HG02623 (cell line): ENCODE data around the gene ZNF816.
A peak's percentile ranks its signal among the peaks of the same experiment; 100 is the strongest.
"Not testable (repeated sequence)": the region's sequence is repeated elsewhere in the genome, so short reads cannot be mapped to it uniquely, and the experiment has no call there.

ENCODE experiments used
- ATAC-seq: cut with Tn5 transposase; IDR thresholded peaks from one replicate; pipeline ENCODE4 v1.9.1; 2021; ENCODE audit warnings: moderate library complexity; ENCODE audit not compliant: unreplicated experiment

ZNF816 gene

GRCh38 chr19:52961981-52962380 is 700 bp downstream of the ZNF816 start:
- no peak for ATAC-seq

GRCh38 chr19:52959613-52960295 is 2.9 kb downstream of the ZNF816 start:
- no peak for ATAC-seq

DNA sequence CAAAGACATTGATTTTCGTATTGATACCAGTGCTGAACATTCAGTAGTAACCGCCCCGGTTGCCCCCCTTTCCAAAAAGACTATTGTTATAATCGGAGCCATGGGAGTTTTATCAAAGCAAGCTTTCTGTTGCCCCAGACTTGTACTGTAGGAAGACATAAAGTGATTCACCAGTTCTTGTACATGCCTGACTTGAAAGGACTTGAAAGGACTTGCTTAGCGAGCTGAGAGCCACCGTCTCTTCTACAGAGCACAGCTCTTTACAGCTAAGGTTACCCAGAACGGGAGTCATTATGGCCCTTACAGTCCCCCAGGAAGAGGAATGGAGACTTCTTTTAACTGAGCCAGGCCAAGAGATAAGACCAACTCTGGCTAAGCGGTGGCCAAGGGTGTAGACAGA is 5.1 kb downstream of the ZNF816 start:
- ATAC-seq: no peak

- no peak for ATAC-seq
Observed at GRCh38 chr19:52956917-52957316, 5.8 kb downstream of the ZNF816 start.

GRCh38 chr19:52949422-52949821 is 13.3 kb downstream of the ZNF816 start:
- no peak for ATAC-seq

DNA sequence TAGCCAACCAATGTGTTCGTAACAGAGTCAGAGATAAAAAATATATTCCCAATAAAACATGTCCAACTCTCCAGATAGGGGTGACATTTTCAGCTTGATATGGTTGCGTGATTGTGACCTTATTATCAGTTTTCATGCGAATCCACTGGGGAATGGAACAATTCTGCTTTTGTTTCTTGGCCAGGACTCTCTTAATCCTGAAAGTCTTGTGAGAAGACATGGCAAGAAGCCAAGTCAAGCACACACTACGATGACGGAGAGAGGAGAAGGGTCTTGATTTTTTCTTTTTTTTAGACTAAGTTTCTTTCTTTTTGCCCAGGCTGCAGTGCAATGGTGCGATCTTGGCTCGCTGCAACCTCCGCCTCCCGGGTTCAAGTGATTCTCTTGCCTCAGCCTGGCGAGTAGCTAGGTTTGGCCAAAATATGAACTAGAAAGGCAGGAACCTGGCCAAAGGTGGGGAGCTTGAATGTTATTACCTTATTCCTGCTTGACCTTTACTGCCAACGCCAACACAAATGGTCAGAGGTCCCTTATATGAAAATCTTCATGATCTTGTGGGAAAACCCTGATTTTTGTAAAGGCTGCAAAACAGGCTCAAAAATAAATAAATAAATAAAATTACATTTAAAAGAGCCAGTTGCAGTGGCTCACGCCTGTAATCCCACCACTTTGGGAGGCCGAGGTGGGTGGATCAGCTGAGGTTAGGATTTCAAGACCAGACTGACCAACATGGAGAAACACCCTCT is 14.5 kb downstream of the ZNF816 start:
- no peak for ATAC-seq

- ATAC-seq: no peak
Observed at GRCh38 chr19:52946322-52947310, 16.1 kb downstream of the ZNF816 start.

DNA sequence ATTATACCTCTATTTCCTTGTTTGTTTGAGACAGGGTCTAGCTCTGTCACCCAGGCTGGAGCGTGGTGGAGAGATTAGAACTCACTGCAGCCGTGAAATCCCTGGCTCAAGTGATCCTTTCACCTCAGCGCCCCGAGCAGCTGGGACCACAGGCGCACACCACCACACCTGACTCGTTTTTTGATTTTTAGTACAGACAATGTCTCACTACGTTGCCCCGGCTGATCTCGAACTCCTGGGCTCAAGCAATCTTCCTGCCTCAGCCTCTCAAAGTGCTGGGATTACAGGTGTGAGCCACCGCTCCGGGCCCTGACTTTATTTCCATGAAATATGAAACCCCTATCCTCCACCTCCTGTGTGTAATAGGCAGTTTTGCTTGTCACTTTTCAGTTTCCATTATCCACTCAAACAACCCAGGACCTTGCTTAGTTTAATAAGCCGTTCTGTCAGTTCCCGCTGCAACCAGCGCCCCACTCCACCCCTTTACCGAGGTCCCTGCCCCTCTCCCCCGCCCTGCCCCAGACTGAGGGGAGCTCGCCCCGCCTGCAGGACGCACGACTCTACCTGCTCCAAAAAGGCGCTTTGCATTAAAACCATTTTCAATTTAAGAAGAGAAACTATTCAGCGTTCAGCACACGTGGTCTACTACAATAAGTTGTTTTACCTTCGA is 16.9 kb downstream of the ZNF816 start:
- ATAC-seq: no peak

GRCh38 chr19:52944703-52945493 is 17.8 kb downstream of the ZNF816 start:
- ATAC-seq: not testable (repeated sequence)

DNA sequence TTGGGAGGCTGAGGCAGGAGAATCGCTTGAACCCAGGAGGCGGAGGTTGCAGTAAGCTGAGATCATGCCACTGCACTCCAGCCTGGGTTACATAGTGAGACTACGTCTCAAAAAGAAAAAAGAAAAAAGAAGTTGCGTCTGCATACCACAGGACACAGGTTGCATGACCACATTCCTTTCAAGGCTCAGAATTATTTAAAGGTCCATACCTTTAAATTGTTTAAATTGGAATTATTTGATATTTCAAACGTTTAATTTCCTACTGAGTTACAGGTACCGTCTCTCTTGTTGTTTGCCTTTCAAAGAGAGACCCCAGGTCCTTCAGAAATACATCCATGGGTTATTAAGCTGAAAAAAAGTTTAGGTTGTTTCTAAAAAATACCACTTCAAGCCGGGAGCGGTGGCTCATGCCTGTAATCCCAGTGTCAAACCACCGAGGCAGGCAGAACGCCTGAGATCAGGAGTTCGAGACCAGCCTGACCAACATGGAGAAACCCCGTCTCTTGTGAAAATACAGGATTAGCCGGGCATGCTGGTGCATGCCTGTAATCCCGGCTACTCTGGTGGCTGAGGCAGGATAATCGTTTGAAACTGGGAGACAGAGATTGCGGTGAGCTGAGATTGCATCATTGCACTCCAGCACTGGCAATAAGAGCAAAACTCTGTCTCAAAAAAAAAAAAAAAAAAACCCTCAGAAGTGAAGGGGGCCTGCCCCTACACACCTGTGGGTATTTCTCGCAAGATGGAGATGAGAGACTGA is 18.6 kb downstream of the ZNF816 start:
- no peak for ATAC-seq

GRCh38 chr19:52943134-52943883 is 19.4 kb downstream of the ZNF816 start:
- ATAC-seq: no peak

- peak; percentile 92 for ATAC-seq
Observed at GRCh38 chr19:52942386-52943133, 20.1 kb downstream of the ZNF816 start.

GRCh38 chr19:52941941-52942385 is 20.7 kb downstream of the ZNF816 start:
- peak; percentile 22 for ATAC-seq

GRCh38 chr19:52941523-52941922 is 21.2 kb downstream of the ZNF816 start:
- ATAC-seq: not testable (repeated sequence)

GRCh38 chr19:52940905-52941304 is 21.8 kb downstream of the ZNF816 start:
- not testable (repeated sequence) for ATAC-seq

DNA sequence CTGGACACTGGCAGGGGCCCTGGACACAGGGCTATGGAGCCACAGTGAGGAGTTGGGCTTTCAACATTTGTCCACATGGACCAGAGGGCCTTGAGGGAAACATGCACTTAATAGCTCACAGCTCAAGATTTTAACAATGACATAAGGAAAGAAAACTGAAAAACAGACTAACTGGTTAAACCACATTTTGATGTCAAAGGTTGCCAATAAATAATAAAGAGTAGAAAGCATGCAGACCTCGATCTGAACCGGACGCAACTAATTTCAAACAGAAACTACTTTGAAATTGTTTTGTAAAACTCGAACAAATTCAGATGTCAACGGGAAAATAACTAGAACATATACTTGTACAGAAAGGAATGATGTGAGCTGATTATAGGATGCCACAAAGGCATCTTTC is 23.9 kb downstream of the ZNF816 start:
- no peak for ATAC-seq

DNA sequence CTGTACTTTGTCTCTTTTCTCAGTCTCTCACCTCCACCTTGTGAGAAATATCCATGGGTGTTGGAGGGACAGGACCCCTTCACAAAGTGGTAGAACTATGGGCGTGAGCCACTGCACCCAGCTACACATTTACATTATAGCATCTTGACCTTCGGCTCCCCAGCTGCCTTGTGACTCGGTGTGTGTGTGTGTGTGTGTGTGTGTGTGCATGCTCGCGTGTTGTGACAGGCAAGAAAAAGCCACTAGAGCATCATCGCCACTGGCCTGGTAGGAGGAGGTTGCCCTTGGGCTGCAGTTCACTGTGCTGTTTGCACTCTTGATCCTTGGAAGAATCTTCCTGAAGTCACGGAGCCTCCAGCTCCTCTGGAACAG is 25.7 kb downstream of the ZNF816 start:
- ATAC-seq: no peak
